GM19025 (cell line): ENCODE data around the gene C2orf68.
"Not testable (repeated sequence)": the region's sequence is repeated elsewhere in the genome, so short reads cannot be mapped to it uniquely, and the experiment has no call there.

Experiments used
- ATAC-seq: cut with Tn5 transposase; IDR thresholded peaks from one replicate; pipeline ENCODE4 v1.9.1; 2021; ENCODE audit warnings: mild to moderate bottlenecking, low read depth, moderate library complexity; ENCODE audit not compliant: unreplicated experiment

C2orf68 gene

DNA sequence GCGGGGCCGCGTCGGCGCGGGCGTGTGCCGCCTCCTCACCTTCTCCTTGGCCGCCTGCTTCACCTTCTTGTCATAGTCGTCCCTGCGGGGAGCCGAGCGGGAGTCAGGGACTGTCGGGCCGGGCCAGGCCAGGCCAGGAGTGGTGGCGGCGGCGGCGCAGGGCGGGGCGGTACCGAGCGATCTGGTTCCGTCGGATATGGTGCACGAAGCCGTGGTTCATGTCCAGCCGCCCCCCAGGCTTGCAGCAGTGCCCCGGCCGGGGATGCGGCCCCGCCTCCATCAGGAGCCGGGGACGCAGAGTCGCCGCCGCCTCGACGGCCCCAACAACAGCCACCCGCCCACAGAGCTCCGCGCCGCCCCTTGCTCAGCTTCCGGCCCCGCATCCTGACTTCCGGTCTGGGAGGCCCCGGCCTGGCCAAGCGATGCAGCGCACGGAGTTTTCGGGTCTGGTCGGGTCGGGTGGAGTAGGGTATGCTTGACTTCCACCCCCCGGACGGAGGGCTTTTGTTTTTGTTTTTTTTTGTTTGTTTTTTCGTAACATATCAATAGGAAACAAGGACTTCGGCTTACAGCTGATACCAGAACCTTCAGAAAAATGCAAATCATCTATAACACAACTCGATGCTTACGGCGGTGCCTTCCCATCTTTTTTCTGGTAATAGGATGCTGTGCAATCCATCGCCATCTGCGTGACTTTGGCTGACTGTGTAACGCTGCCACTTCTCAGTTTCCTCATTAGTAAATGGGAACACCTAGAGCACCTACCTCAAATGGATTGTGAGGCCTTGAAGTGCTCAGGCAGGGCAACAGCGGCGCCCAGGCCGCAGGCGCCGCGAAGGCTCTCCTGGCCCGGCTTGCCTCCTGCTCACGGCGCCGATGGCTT lies at the start of gene C2orf68:
TSS of gene C2orf68 (minus strand) at position 362 of the 883 bp plus-strand sequence. CDS start at position 280, 82 bp downstream.
- ATAC-seq: peak; percentile 74

- no peak for ATAC-seq
Observed at GRCh38 chr2:85661139-85661858, 49.4 kb upstream of the C2orf68 start.

- ATAC-seq: no peak
Observed at GRCh38 chr2:85660725-85661124, 48.9 kb upstream of the C2orf68 start.

DNA sequence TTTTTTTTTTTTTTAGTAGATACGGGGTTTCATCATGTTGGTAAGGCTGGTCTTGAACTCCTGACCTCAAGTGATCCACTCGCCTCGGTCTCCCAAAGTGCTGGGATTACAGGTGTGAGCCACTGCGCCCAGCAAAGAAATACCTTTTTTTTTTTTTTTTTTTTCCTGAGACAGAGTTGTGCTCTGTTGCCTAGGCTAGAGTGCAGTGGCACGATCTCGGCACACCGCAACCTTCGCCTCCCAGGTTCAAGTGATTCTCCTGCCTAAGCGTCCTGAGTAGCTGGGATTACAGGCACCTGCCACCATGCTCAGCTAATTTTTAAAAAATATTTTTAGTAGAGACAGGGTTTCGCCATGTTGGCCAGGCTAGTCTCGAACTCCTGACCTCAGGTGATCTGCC lies 48.4 kb upstream of the C2orf68 start:
- ATAC-seq: not testable (repeated sequence)

GRCh38 chr2:85659324-85659981 lies 47.6 kb upstream of the C2orf68 start:
- ATAC-seq: no peak

GRCh38 chr2:85657399-85657798 lies 45.5 kb upstream of the C2orf68 start:
- not testable (repeated sequence) for ATAC-seq

GRCh38 chr2:85656468-85656867 lies 44.6 kb upstream of the C2orf68 start:
- ATAC-seq: no peak

- no peak for ATAC-seq
Observed at GRCh38 chr2:85655961-85656417, 44.1 kb upstream of the C2orf68 start.

DNA sequence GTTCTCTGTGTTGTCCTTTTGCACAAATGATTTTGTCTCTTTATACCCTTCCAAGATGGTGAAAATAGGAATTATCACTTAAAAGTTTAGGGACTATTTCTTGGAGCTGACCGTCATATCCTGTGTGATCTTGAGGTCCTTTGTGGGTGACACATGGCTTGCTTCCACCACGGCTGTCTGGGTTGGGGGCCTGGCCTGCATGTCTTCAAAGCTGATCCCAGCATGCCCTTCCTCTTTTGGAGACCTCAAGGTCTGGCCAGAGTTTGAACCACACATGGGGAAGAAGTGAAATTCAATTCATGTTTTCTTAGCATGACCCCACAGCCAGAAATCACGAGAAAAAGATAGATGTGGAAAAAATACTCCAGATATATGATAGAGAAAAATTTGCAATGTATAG lies 42.1 kb upstream of the C2orf68 start:
- ATAC-seq: no peak

DNA sequence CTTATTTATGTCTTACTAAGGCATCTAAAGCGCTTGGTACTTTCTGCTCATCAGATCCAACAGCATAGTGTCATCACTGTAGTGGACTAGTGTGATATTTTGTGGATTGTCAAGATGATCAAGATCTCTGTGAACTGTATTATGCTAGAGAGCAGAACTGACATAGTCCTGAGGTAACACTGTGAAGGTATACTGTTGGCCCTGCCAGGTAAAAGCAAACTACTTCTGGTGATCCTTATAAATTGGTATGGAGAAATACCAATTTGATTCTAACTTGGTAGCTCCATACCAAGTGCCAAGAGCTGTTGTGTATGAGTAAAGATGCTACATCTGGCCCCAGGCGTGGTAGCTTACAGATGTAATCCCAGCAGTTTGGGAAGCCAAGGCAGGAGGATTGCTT lies 40.2 kb upstream of the C2orf68 start:
- no peak for ATAC-seq

DNA sequence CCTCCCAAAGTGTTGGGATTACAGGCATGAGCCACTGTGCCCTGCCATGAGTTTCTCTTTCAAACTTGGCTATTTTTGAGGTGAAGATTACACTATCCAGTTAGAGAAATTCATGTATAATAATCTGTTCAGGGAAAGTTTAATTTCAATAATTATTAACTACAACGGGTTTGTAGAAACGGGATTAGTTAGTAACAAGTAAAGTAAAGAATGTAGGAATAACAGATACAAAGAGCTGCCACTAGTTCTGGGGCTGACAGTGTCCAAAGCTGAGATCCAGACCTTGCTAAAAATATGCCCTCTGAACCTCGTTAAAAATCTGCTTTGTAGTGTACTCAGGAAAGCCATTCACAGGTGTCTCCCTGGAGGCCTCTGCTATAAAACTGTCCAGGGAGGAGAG lies 39.2 kb upstream of the C2orf68 start:
- no peak for ATAC-seq

GRCh38 chr2:85650456-85650855 lies 38.6 kb upstream of the C2orf68 start:
- ATAC-seq: no peak

DNA sequence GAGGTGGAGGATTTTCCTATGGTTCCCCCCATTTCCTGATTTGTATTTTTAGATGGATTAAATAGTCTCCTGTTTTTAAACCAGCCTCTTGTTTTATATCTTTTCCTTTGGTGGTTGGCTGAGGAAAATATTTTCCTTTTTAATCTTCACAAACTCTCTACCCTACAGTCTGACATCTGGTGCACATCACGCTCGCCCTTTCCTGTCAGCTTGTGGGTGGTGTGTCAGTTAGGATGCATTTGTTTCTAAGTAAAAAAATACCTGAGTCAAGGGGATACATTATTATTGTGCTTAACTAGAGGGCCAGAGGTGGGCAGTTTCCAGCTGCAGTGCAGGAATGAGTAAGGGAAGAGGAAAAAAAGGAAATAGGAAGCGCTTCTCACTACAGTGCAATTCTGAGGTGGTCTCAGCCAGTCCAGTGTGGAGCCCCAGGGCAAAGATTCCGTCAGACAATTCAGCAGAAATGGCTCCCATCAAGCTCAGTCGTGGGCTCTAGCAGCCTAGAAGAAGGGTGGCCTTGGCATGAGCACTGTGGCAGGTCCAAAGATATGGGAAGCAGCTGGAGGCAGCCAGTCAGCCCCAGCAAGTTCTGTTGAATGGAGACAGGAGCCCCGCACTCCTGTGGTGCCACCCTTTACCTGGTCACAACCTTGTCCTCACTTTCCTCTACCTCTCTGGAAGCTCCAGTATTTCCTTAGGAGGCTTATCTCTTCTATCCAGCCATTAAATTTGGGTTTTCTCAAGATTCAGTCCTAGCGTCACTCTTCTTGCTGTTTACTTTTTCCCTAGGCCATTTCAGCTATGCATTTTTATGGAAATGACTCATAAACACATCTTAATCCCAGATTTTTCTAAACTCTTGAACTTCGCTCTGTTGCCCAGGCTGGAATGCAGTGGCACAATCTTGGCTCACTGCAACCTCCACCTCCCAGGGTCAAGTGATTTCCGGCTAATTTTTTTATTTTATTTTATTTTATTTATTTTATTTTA lies 37.6 kb upstream of the C2orf68 start:
- ATAC-seq: no peak

DNA sequence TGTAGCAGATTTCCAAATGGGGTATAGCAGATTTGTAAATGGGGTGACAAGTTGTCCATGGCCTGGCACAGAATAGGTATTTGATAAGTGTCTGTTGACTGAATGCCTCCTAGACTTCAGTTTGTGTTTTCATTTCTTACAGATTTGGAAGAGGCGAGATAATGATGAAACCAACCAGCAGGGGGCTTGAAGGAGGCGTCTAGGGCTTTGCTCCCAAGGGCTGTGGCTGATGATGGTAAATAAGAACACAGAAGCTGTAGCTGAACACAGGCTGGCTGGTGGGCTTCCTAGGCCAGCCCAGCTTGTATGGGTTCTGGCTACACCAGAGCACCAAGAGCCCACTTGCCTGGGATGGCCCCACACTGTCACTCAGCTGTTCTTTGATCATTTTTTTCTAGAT lies 36.8 kb upstream of the C2orf68 start:
- ATAC-seq: no peak

DNA sequence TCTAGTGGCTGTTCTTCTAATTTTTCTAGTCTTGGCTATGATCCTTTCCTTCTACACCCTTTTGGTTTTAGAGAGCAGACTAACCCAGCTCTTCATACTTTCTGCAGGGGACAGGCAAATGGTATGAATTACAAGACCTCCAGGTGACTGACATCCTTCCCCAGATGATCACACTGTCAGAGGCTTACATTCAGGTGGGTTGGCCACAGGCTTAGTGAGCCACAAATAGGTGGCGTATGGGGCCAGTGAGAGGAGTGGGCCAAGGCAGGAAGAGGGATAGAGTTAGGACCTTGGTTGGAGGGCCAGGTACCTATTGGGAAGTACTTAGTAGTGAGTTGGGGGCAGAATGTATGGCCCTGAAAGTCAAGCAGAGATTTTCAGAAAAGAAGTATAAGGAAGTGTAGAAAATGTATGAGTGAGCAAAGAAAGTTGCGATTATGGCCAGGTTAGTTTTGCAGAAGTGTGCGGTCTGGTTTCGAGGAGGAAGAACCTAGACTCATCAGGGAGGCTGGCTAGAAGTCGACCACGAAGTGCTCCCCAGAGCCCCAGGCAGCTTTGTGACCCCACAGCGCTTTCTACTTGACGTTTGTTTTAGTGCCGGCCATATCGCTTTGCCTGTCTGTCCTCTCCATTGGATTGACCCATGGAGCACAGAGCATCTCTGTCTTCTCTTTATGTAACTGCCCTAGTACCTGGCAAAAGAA lies 36.1 kb upstream of the C2orf68 start:
- no peak for ATAC-seq

DNA sequence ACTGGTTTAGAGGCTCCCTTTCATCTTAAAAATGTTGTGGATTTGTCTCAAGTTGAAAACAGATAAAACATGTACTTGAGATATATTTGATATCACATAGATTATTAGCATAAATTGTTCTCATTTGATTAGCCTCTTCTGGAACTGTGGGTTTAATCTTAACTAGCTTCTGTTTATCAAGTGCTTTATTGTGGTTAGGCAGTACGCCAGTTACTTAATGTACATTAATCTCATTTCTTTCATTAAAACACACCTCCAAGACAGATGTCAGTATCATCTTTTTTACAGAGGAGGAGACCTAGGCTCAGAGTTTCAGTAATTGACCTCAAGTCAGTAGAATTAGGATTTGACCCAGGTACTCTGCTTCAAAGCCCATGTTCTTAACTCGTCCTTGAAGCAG lies 34.3 kb upstream of the C2orf68 start:
- ATAC-seq: no peak

DNA sequence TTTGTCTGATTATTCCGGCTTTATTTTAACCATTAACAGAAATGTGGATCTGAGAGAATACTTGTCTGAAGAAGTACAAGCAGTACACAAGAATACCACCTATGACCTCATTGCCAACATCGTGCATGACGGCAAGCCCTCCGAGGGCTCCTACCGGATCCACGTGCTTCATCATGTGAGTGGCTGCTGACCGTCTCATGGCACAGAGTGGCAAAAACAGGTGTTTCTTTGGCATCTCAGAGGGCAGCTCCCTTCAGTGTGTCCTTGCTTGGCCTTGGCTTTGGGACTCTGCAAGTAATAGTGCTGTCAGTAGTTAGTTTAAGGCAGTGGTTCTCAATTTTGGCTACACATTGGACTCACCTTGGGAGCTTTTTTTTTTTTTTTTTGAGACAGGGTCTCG lies 33.0 kb upstream of the C2orf68 start:
- ATAC-seq: no peak

- no peak for ATAC-seq
Observed at GRCh38 chr2:85642725-85643124, 30.9 kb upstream of the C2orf68 start.

- no peak for ATAC-seq
Observed at GRCh38 chr2:85635636-85636035, 23.8 kb upstream of the C2orf68 start.
